Measurements from ENCODE around the gene HP1BP3.
"Not testable (repeated sequence)": the region's sequence is repeated elsewhere in the genome, so short reads cannot be mapped to it uniquely, and the experiment has no call there.

HP1BP3 gene

DNA sequence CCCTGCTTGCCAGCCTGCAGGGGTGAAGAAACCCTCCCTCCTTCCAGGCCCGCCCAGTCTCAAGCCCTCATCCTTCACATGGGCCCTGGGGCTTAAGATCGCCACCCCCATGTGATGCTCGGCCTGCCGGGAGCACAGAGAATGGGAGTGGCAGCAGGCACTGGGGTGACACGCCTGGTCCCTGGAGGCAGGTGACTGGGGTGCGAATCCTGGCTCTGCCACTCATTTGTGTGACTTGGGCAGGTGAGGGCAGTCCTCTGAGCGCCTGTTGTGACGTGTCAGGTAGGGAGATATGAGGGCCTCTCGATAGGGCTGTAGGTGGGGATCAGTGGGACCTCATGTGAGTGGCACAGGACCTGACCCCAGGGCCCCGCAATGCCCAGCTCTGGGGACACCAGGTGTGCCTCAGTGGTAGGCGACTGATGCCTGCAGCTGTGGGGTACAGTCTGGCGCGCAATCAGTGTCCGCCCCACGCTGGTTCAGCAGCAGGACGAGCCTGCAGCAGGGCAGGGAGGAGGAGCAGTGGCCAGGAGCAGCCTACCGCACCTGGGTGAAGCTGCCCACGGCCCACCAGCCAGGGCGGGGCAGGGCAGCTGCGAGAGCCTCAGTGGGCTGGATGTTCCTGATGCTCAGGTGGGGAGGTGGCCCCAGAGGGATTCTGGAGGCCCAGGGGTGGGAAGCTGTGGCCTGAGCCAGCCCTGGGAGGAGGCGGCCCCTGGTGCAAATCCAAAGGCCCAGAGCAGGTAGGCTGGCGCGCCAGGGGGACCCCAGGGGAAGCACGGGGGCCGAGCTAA is 60.8 kb downstream of the HP1BP3 start:
- DNase-seq: no peak

- peak; percentile 85 for DNase-seq
These were observed 61.7 kb downstream of the HP1BP3 start for GRCh38 chr1:20725189-20726117.

DNA sequence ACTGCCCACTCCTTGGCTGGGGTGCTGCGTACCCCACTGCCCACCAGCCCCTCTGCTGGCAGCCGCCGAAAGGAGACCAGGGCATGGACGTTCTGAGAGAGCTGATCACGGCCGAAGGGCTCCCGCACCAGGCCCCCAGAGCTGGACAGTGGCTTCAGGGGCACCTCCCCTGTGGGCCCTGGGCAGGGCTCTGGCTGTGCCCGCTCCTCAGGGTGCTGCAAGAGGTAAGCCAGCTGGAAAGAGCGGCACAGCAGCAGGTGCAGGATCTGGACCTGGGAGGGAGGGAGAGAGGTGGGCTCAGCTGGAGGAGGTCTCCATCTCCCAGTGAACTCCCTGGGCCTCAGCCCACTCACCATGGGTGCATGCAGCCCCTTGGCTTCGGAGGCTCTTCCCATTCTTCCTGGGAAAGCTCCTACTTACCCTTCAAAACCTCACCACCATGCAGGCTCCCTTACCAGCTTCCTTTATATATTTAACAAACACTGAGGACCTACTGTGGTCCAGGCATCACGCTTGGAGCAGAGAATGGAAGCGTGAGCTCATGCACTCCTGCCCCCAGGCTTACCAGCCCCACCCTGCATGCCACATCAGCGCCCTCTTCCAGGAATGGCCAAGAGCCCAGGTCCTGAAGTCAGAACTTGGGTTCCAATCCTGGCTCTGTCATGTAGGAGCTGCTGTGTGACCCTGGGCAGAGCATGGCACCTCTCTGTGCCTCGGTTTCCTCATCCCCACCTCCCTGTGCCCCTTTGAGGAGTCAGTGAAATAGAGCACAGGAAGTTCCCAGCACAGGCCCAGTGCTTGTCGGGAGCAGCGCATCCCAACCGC is 62.5 kb downstream of the HP1BP3 start:
- no peak for DNase-seq

DNA sequence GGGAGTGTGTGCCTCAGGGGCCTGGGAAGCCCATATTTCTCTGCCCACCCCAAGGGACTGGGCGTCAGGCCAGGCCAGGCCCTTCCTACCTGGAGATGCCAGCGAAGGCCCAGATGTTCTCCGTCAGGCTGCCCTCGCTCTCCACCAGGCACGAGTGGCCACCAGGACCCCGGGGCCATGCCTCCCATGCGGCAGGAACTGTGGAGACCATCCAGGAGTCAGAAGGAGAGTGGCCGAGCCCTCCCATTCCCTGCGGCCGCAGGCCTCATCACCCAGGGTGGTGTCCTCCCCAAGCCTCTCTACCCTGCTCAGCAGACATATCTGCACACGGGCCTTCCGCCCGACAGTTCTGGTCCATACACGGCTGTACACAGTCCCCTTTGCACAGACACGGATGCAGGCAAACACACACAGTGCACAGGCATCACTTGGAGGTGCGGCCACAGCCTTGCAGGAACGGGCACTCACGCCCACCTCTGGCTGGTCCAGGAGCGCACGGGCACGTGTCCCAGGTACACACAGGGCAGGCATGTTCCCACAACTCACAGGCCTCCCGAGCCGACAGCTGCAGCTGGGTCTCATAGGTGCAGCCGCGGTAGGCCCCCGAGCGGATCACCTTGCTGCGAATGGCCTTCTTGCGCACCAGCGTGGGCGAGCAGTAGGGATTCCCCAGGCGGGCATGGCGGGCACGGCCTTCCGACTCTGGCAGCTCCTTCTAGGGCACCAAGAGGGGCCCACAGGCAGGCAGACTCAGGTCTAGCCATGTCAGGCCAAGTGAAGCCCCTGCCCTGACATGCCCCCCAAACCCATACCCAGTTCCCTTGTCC is 63.4 kb downstream of the HP1BP3 start:
- DNase-seq: no peak

DNA sequence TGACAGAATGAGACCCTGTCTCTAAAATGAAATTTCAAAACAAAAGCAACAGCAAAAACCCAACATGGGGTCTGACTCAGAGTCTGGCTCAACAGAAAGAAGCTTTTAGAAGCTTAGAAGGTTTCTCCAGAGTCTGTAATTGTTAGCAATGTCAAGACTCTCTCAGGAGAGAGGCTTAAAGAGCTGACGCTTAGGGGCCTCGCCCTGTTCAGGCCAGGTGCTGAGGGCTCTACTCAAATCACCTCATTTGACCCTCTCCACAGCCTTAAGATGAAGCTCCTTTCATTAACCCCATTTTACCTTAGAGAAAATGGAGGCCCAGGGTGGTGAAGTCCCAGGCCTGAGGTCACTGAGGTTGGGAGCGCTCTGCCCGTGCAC is 64.0 kb downstream of the HP1BP3 start:
- DNase-seq: no peak

GRCh38 chr1:20721117-20722061 is 65.7 kb downstream of the HP1BP3 start:
- no peak for DNase-seq

- DNase-seq: no peak
These were observed 66.4 kb downstream of the HP1BP3 start for GRCh38 chr1:20720631-20721091.

DNA sequence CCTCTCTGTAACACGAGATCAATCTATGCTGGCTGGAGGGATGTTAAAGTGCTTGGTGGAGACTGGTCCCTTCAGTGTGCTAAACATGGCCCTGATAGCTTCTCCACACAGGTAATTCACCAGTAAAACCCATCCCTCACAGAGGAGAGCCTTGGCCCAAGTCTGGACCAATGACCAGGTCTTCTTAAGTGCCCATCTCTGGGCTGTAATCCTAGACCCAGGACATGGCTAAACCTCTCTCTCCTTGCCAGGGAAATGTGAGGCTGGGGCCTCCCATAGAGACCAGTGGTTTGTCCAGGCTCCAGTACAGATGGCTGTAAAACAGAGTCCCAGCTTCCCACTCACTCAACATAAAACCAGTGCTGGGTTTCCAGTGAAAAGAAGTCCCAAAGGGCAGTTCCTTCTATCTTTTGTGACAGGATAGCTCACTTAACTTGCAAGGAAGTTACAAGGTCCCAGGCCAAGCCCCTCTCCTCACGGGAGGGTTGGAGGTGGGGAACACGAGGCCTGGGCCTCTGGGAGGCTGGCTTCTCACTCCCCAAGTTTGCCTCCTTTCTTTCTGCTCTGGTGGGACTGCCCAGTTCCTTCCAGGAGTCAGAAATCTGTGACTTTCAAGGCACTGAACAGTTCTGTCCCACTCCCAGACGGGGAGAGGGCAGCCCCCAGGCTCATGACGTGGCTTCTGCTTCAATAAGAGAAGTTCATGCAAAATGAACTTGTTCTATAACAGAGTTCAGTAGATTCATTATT is 67.1 kb downstream of the HP1BP3 start:
- no peak for DNase-seq

GRCh38 chr1:20719261-20719660 is 67.8 kb downstream of the HP1BP3 start:
- no peak for DNase-seq

DNA sequence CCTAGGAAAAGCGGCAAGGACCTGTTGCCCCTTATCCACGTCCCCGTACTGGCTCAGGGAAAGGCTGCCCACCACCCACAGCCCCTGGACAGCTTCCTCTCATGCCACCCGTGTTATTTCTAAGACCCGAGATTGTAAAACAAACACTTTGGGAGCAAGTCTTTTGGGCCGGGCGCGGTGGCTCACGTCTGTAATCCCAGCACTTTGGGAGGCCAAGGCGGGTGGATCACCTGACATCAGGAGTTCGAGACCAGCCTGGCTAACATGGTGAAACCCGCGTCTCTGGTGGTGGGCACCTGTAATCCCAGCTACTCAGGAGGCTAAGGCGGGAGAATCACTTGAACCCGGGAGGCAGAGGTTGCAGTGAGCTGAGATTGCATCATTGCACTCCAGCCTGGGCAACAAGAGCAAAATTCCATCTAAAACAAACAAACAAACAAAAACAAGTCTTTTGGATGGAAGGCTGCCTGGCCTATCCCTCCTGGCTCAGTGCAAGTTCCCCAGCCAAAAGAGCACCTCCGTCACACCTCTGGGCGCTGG is 68.7 kb downstream of the HP1BP3 start:
- DNase-seq: not testable (repeated sequence)

- peak; percentile 69 for DNase-seq
These were observed 69.4 kb downstream of the HP1BP3 start, which contains the start of gene KIF17 for GRCh38 chr1:20717452-20718342. Gene KIF17, minus strand, starts transcription at chr1:20718007. Its CDS starts 301 bp downstream, at chr1:20717706.

GRCh38 chr1:20716232-20716631 is 70.9 kb downstream of the HP1BP3 start:
- DNase-seq: no peak

DNA sequence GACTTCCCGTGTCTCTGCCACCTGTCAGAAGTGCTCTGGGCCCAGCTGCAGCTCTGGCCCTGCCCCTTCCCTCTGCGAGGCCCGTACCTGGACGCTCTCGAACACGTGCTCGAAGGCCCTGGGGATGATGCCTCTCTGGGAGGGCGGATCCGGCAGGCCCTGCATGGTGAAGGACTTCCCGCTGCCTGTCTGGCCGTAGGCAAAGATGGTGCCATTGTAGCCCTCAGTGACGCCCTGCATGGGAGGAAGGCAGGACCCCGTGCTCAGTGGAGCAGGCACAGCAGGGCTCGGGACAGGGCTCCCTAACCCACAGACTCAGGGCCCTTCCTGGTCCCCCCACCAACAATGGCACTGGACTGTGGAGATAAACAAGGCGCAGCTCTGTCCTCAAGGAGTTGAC is 71.7 kb downstream of the HP1BP3 start:
- DNase-seq: no peak

- DNase-seq: no peak
These were observed 73.7 kb downstream of the HP1BP3 start for GRCh38 chr1:20713440-20713839.

DNA sequence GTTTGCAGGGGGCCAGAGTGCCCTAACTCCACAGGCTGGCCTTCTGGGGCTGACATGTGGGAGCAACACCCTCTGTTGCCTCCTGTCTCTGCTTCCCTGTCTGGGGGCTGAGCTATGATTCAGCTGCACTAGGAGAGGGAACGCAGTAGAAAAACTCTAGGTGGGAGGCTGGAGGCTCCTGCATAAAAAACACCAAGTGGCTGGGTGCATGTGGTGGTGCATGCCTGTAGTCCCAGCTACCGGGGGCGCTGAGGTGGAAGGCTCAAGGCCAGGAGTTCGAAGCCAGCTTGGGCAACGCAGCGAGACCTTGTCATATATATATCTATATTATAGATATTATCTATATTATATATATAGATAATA is 74.9 kb downstream of the HP1BP3 start:
- no peak for DNase-seq

GRCh38 chr1:20711285-20712214 is 75.6 kb downstream of the HP1BP3 start:
- no peak for DNase-seq
